CD4-positive, alpha-beta T cell treated with Interleukin-6 for 4 hours (primary cell): ENCODE measurements around the gene CAMTA1.
"Not testable (repeated sequence)": the region's sequence is repeated elsewhere in the genome, so short reads cannot be mapped to it uniquely, and the experiment has no call there.

Experiments used
- DNase-seq: peaks from one replicate; pipeline ENCODE4 v3.0.0-alpha.2; 2020; ENCODE audit warnings: mixed read lengths

Gene CAMTA1

GRCh38 chr1:7298749-7299151 is 513.5 kb downstream of the CAMTA1 start:
- no peak for DNase-seq

GRCh38 chr1:7299329-7299799 is 514.1 kb downstream of the CAMTA1 start:
- no peak for DNase-seq

GRCh38 chr1:7299994-7300393 is 514.7 kb downstream of the CAMTA1 start:
- no peak for DNase-seq

GRCh38 chr1:7300893-7301663 is 515.8 kb downstream of the CAMTA1 start:
- DNase-seq, result no peak

- DNase-seq, result no peak
Observed at GRCh38 chr1:7301664-7301981, 516.4 kb downstream of the CAMTA1 start.

GRCh38 chr1:7302126-7302525 is 516.9 kb downstream of the CAMTA1 start:
- no peak for DNase-seq

- DNase-seq, result no peak
Observed at GRCh38 chr1:7302873-7303272, 517.6 kb downstream of the CAMTA1 start.

GRCh38 chr1:7303554-7304317 is 518.5 kb downstream of the CAMTA1 start:
- DNase-seq, result no peak

GRCh38 chr1:7313081-7313546 is 527.9 kb downstream of the CAMTA1 start:
- no peak for DNase-seq

GRCh38 chr1:7313826-7314225 is 528.6 kb downstream of the CAMTA1 start:
- DNase-seq, result no peak

- no peak for DNase-seq
Observed at GRCh38 chr1:7315316-7315715, 530.1 kb downstream of the CAMTA1 start.

- DNase-seq, result no peak
Observed at GRCh38 chr1:7315946-7316345, 530.7 kb downstream of the CAMTA1 start.

GRCh38 chr1:7317888-7318287 is 532.6 kb downstream of the CAMTA1 start:
- no peak for DNase-seq

GRCh38 chr1:7319196-7319595 is 533.9 kb downstream of the CAMTA1 start:
- DNase-seq, result no peak

- no peak for DNase-seq
Observed at GRCh38 chr1:7320661-7321060, 535.4 kb downstream of the CAMTA1 start.

- no peak for DNase-seq
Observed at GRCh38 chr1:7322283-7322785, 537.1 kb downstream of the CAMTA1 start.

GRCh38 chr1:7322912-7323311 is 537.7 kb downstream of the CAMTA1 start:
- no peak for DNase-seq

- DNase-seq, result no peak
Observed at GRCh38 chr1:7325254-7325653, 540.0 kb downstream of the CAMTA1 start.

GRCh38 chr1:7326366-7326765 is 541.1 kb downstream of the CAMTA1 start:
- no peak for DNase-seq

GRCh38 chr1:7327849-7328248 is 542.6 kb downstream of the CAMTA1 start:
- DNase-seq, result no peak

- DNase-seq, result no peak
Observed at GRCh38 chr1:7329868-7330615, 544.8 kb downstream of the CAMTA1 start.

GRCh38 chr1:7330726-7331125 is 545.5 kb downstream of the CAMTA1 start:
- not testable (repeated sequence) for DNase-seq

- DNase-seq, result no peak
Observed at GRCh38 chr1:7331926-7332535, 546.8 kb downstream of the CAMTA1 start.
